ENCODE data around the gene KIF13A. TPM values are rescaled to one million over a fixed set of nuclear protein-coding genes. Genes with fewer than 3 reads are reported as not detected.

KIF13A gene
- total RNA-seq, 1 experiment from 2014 or later, result 49.3 TPM

GRCh38 chr6:17998442-17998841 lies 11.0 kb upstream of the KIF13A start:
- Histone ChIP-seq H3K27ac (ENCODE audit: low read length) (no peak overlapping the region), H3K27me3 (ENCODE audit: control insufficient read depth, insufficient read depth, low read length) (no peaks in the 10 kb centered on the region), H3K9me3 (ENCODE audit: control insufficient read depth, insufficient read depth, low read depth, low read length) (no peaks in the 10 kb centered on the region), H3K4me1 (ENCODE audit: control insufficient read depth, insufficient read depth, low read length) (no peaks in the 10 kb centered on the region), H3K36me3 (ENCODE audit: control insufficient read depth, insufficient read depth, low read length) (no peaks in the 10 kb centered on the region), H3K4me3 (ENCODE audit: low read depth in 2 of 2, low read length in 2 of 2) (no peak overlapping the region)
- ChIA-PET CTCF (no interaction called here), POLR2A (interaction anchor here (0.6 kb wide), 1 partner anchor 131 kb away, joined by 3 read pairs; no protein-coding TSS in a partner anchor)
- in situ Hi-C loops (cut with HindIII; ENCODE audit: low pct_unique_long_range_greater_than_20kb, low sequenced_read_pairs) (no loop called here), intact Hi-C loops (cut with micrococcal nuclease; ENCODE audit: unreplicated experiment) (no loop called here)
- TF ChIP-seq CTCF (IDR thresholded peaks at IDR 0.05) (no peak), TCF7L2 (IDR thresholded peaks at IDR 0.05; ENCODE audit: low read depth, low read length) (no peak), REST (IDR thresholded peaks at IDR 0.05; ENCODE audit: insufficient read depth in 1 of 2, low read depth in 2 of 2, low read length in 1 of 2) (no peak), POLR2AphosphoS5 (IDR thresholded peaks at IDR 0.05; ENCODE audit: low read depth, low read length) (no peak), SIN3A (IDR thresholded peaks at IDR 0.05; ENCODE audit: borderline replicate concordance, insufficient read depth, low read depth, low read length) (no peak)
- ATAC-seq (no peak), DNase-seq (ENCODE audit: low read depth, low spot score) (no peak)
- no TSS peak for BruUV-seq (replicated peaks)

GRCh38 chr6:17998003-17998402 lies 10.6 kb upstream of the KIF13A start:
- POLR2A ChIA-PET, result interaction anchor here (0.6 kb wide), 1 partner anchor 131 kb away, joined by 3 read pairs; no protein-coding TSS in a partner anchor
- no TSS peak for BruUV-seq (replicated peaks)

More at GRCh38 chr6:17998003-17998402, 10.6 kb upstream of the KIF13A start:
- Histone ChIP-seq H3K9me3 (ENCODE audit: control insufficient read depth, insufficient read depth, low read depth, low read length) (no peaks in the 10 kb centered on the region), H3K4me3 (ENCODE audit: low read depth in 2 of 2, low read length in 2 of 2) (no peak overlapping the region), H3K27ac (ENCODE audit: low read length) (no peak overlapping the region), H3K27me3 (ENCODE audit: control insufficient read depth, insufficient read depth, low read length) (no peaks in the 10 kb centered on the region), H3K4me1 (ENCODE audit: control insufficient read depth, insufficient read depth, low read length) (no peaks in the 10 kb centered on the region), H3K36me3 (ENCODE audit: control insufficient read depth, insufficient read depth, low read length) (no peaks in the 10 kb centered on the region)
- TF ChIP-seq SIN3A (IDR thresholded peaks at IDR 0.05; ENCODE audit: borderline replicate concordance, insufficient read depth, low read depth, low read length) (no peak), TCF7L2 (IDR thresholded peaks at IDR 0.05; ENCODE audit: low read depth, low read length) (no peak), CTCF (IDR thresholded peaks at IDR 0.05) (no peak), REST (IDR thresholded peaks at IDR 0.05; ENCODE audit: insufficient read depth in 1 of 2, low read depth in 2 of 2, low read length in 1 of 2) (no peak), POLR2AphosphoS5 (IDR thresholded peaks at IDR 0.05; ENCODE audit: low read depth, low read length) (no peak)
- ATAC-seq (no peak), DNase-seq (ENCODE audit: low read depth, low spot score) (no peak)
- in situ Hi-C loops (cut with HindIII; ENCODE audit: low pct_unique_long_range_greater_than_20kb, low sequenced_read_pairs), result no loop called here
- CTCF ChIA-PET, result no interaction called here
- intact Hi-C loops (cut with micrococcal nuclease; ENCODE audit: unreplicated experiment), result no loop called here

All from Panc1 (cell line).